ENCODE data around the gene TOR1B.

Gene TOR1B

GRCh38 chr9:129839324-129840023 lies 36.5 kb downstream of the TOR1B start:
- DNase-seq (ENCODE audit: insufficient read length, low spot score): no peak
- no peak for FAIRE-seq

- FAIRE-seq (no peak), DNase-seq (ENCODE audit: insufficient read length, low spot score) (no peak)
Measured at GRCh38 chr9:129840034-129840433, 37.0 kb downstream of the TOR1B start.

- no peak for DNase-seq (ENCODE audit: insufficient read length, low spot score)
Measured at GRCh38 chr9:129841071-129841470, 38.1 kb downstream of the TOR1B start.

GRCh38 chr9:129845373-129845772 lies 42.4 kb downstream of the TOR1B start:
- no peak for FAIRE-seq
- DNase-seq (ENCODE audit: insufficient read length, low spot score): no peak

More at GRCh38 chr9:129841071-129841470, 38.1 kb downstream of the TOR1B start:
- no peak for FAIRE-seq

GRCh38 chr9:129848712-129849441 lies 45.9 kb downstream of the TOR1B start:
- FAIRE-seq: no peak

GRCh38 chr9:129849901-129850300 lies 46.9 kb downstream of the TOR1B start:
- DNase-seq (ENCODE audit: insufficient read length, low spot score): no peak
- FAIRE-seq: no peak

More at GRCh38 chr9:129848712-129849441, 45.9 kb downstream of the TOR1B start:
- DNase-seq (ENCODE audit: insufficient read length, low spot score): no peak

- FAIRE-seq: no peak
- DNase-seq (ENCODE audit: insufficient read length, low spot score): no peak
Measured at GRCh38 chr9:129850821-129851550, 48.0 kb downstream of the TOR1B start.

- DNase-seq (ENCODE audit: insufficient read length, low spot score) (no peak), FAIRE-seq (no peak)
Measured at GRCh38 chr9:129851821-129852220, 48.8 kb downstream of the TOR1B start.

- FAIRE-seq: no peak
- DNase-seq (ENCODE audit: insufficient read length, low spot score): no peak
Measured at GRCh38 chr9:129852579-129852978, 49.6 kb downstream of the TOR1B start.

- no peak for FAIRE-seq
Measured at GRCh38 chr9:129853614-129854013, 50.6 kb downstream of the TOR1B start.

GRCh38 chr9:129854588-129855110 lies 51.7 kb downstream of the TOR1B start:
- FAIRE-seq: no peak
- no peak for DNase-seq (ENCODE audit: insufficient read length, low spot score)

More at GRCh38 chr9:129853614-129854013, 50.6 kb downstream of the TOR1B start:
- no peak for DNase-seq (ENCODE audit: insufficient read length, low spot score)

GRCh38 chr9:129857207-129857606 lies 54.2 kb downstream of the TOR1B start:
- no peak for FAIRE-seq

GRCh38 chr9:129858167-129858962 lies 55.4 kb downstream of the TOR1B start:
- no peak for DNase-seq (ENCODE audit: insufficient read length, low spot score)
- no peak for FAIRE-seq

More at GRCh38 chr9:129857207-129857606, 54.2 kb downstream of the TOR1B start:
- no peak for DNase-seq (ENCODE audit: insufficient read length, low spot score)

Data from GM19239 (cell line).